ENCODE measurements around the gene CHMP4A.

CHMP4A gene

GRCh38 chr14:24177041-24177825 is 36.1 kb downstream of the CHMP4A start:
- no peak for DNase-seq

- no peak for DNase-seq
Measured at GRCh38 chr14:24176599-24176998, 36.7 kb downstream of the CHMP4A start.

DNA sequence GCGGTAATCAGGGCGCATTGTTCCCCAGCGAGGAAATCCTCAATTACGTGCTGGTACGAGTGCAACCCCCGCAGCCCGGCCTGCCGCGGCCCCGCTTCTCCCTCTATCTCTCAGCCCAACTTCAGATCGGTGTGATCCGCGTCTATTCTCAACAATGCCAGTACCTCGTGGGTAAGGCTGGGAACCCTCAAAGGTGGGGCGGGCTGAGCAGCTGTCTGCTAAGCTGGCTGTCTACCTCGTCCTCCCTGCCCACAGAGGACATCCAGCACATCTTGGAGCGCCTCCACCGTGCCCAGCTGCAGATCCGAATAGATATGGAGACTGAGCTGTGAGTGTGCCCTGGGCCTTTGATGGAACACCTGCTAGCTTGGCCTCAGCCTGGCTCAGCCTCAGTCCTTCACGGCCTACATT is 40.4 kb downstream of the CHMP4A start:
- DNase-seq: no peak

DNA sequence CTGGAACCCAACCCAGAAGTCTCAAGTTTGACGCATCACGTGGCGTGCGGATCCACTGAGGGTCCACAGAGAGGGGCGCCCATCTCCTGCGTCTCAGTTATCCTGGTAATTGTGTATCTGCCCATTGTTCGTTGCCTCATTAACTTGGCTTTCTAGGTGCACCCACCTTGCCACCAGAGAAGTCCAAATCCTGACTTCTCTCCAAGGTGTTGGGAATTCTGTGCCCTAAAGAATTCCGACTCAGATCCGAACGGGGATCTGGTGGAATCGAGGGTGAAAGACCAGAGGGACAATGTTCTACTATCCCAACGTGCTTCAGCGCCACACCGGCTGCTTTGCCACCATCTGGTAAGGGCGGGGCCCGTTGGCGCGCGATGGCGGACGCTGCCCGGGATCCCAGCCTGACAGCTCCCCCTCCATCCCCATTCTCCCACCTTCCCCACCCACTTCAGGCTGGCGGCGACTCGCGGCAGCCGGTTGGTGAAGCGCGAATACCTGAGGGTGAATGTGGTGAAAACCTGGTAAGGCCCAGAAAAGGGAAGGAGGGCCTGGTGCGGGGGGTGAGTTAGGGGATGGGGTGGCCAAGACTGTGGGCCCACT is 40.9 kb downstream of the CHMP4A start:
- DNase-seq: peak; percentile 12

DNA sequence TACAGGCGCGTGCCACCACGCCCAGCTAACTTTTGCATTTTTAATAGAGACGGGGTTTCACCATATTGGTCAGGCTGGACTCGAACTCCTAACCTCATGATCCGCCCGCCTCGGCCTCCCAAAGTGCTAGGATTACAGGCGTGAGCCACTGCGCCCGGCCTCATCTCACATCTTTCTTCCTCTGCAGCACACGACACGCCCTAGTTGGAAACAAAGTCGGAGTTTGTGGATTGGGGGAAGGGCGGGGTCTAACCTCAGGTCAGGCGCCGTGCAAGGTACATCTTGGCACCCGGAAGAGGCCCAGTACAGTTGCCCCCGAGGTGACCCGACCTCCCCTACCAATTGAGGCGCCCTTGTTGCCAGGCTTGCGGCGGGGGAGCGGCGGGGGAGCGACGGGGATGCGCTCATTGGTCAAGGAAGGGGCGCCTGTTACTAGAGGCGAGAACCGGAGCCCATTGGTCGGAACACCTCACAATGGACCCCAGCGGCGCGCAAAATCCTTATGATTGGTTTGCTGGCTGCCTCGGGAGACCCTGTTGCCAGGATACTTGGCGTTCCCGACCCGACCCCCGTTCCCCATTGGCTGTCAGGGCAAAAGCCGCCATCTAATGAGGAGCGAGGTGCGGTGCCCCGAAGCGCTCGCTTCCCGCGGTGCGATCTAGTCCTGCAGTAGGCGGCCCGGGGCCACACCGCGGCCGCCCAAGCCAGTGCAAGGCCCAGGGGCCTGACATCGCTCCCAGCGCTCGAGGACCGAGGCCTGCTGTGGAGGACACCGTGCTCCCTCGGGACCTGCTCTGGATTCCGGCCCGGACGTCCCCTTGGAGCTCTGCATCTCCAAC is 41.6 kb downstream of the CHMP4A start, which contains the start of gene REC8:
Gene REC8, plus strand, starts transcription at position 659 of the 839 bp plus-strand sequence. CDS start 473 bp downstream, outside the sequence.
- DNase-seq: peak; percentile 100

- DNase-seq: no peak
Measured at GRCh38 chr14:24167469-24168114, 45.7 kb downstream of the CHMP4A start.

GRCh38 chr14:24165785-24166184 is 47.5 kb downstream of the CHMP4A start:
- no peak for DNase-seq

DNA sequence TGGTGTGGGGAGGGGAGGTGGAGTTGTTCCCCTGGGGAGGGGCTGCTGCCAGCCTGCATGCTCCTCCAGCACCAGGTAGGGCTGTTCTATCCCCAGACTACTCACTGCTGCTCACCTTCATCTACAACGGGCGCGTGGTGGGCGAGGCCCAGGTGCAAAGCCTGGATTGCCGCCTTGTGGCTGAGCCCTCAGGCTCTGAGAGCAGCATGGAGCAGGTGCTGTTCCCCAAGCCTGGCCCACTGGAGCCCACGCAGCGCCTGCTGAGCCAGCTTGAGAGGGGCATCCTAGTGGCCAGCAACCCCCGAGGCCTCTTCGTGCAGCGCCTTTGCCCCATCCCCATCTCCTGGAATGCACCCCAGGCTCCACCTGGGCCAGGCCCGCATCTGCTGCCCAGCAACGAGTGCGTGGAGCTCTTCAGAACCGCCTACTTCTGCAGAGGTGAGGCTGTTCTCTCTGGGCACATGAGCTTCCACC is 48.7 kb downstream of the CHMP4A start:
- no peak for DNase-seq

DNA sequence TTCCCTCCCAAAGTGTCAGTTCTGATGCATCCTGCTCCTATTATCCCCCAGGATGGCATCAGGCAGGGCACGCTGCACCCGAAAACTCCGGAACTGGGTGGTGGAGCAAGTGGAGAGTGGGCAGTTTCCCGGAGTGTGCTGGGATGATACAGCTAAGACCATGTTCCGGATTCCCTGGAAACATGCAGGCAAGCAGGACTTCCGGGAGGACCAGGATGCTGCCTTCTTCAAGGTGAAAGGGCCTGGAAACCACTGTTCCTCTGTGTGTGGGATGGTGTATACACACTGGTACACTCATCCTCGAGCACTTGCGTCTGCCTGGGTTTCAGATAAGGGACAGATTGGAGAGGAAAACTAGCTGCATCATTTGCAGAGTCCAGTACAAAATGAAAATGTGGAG is 51.2 kb downstream of the CHMP4A start:
- peak; percentile 65 for DNase-seq

DNA sequence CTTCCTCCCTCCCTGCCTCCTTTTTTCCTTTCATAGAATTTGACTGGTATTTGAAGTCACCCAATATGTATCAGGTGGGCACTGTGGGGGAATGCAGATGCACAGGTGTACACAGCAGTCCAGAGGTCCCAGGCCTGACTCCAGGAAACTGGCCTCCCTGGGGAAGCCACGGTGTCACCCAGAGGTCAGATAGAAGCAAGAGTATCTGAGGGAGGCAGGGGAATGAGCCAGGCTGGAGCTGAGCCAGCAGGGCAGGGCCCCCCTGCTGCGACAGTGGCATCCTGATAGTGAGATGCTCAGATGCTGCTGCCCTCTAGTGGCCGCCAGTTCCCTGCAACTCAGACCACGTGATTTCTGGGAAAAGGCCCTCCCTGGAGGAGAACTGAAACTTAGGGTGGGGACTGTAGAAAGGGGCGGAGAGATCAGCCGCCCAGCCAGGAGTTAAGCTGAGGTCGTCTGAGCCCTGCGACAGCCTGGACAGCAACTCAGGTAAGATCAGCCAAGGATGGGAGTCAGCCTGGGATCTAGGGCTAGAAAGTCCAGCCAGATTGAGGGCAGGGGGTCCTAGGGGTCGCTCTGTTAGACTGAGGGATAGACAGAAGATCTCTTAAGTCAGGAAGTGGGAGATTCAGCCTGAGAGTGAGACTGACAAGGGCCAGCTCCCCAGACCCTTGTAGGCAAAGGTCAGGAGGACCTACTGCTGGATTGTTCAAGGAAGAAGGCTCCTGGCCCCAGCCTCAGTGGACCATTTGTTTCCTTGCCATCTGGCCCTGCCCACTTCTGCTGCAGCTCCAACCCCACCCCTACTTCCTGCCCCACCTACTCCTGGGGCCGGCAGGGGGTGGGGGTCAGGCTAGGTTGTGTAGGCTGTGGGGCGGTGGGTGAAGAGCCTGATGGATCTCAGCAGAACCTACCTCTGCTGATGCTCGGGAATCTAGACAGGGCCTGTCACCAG is 52.2 kb downstream of the CHMP4A start, which contains the start of gene IRF9:
Gene IRF9, plus strand, starts transcription at position 416 of the 955 bp plus-strand sequence. CDS start 880 bp downstream, outside the sequence.
- DNase-seq: peak; percentile 87

DNA sequence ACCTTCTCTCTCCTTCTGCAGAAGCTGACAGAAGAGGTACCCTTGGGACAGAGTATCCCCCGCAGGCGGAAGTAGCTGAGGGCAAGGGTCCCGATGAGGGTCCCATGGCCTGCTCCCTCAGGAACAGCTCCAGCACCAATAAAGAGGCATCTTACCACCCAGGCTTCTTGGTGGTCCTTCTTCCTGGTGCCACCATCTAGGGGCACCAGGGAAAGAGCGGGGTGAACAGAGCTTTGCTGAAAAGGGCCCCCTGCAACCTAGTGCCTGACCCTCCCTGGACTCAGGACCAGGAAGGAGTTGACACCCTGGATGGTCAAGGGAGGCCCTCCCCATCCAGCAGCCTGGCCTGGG is 52.8 kb downstream of the CHMP4A start:
- DNase-seq: no peak

DNA sequence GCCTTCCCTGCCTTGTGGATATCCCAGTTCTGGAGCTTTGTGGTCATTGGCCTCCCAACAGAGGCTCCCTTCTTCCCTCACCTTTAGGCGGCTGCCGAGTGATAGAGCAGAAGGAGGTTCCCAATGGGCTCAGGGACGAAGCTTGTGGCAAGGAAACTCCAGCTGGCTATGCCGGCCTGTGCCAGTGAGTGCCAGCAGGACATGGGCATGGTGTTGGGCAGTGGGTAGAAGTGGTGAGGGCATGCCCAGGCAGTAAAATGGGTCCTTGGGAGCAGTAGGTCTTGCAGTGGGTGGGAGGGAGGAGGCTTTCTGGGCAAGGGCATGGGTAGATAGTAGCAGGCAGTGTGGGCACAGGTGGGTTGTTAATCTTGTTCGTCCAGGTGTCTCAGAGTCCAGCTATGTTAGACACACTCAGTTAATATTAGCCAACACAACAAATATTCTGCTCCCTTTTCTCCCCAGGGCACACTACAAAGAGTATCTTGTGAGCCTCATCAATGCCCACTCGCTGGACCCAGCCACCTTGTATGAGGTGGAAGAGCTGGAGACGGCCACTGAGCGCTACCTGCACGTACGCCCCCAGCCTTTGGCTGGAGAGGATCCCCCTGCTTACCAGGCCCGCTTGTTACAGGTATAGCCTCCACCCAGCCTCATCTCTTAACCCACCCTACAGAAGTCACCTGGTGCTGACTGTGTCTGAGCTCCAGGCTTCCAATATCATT is 53.4 kb downstream of the CHMP4A start:
- DNase-seq: no peak

Data from NCI-H226 (cell line).